ENCODE data around the gene MKX.

DNA sequence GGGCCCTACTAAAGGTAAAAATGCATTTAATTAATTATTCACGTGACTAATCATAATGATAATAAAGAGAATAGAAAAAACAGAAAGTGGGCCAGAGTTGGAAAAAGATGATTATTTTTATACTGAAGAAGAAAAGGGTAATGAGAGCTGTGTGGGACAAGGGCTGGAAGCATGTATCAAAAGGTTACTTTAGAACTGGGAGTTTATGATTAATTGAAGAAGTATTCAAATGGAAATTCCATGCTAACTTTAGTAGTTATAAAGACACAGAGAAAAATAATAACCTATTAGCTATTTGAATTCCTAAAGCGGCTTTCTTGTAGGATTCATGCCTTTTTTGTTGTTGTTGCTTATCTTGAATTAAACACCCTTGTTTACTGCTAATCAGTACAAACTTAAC is 49.9 kb downstream of the MKX start:
- TF ChIP-seq EZH2phosphoT487 (IDR thresholded peaks at IDR 0.05; ENCODE audit: borderline replicate concordance, low read depth, low read length) = no peak
- TF ChIP-seq, protein P1, sequence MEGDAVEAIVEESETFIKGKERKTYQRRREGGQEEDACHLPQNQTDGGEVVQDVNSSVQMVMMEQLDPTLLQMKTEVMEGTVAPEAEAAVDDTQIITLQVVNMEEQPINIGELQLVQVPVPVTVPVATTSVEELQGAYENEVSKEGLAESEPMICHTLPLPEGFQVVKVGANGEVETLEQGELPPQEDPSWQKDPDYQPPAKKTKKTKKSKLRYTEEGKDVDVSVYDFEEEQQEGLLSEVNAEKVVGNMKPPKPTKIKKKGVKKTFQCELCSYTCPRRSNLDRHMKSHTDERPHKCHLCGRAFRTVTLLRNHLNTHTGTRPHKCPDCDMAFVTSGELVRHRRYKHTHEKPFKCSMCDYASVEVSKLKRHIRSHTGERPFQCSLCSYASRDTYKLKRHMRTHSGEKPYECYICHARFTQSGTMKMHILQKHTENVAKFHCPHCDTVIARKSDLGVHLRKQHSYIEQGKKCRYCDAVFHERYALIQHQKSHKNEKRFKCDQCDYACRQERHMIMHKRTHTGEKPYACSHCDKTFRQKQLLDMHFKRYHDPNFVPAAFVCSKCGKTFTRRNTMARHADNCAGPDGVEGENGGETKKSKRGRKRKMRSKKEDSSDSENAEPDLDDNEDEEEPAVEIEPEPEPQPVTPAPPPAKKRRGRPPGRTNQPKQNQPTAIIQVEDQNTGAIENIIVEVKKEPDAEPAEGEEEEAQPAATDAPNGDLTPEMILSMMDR (conservative IDR thresholded peaks at IDR 0.05; ENCODE audit: low read length) = no peak
